Thoracic aorta (tissue), 2 donors: ENCODE results near the gene DOHH. TPM values are rescaled to one million over a fixed set of nuclear protein-coding genes. Genes with fewer than 3 reads are reported as not detected.
"Not testable (repeated sequence)": the region's sequence is repeated elsewhere in the genome, so short reads cannot be mapped to it uniquely, and the experiment has no call there.

Experiments used
- ATAC-seq: fragments of 150-250 bp; one replicate; pipeline ENCODE4 v1.8.0; 2017; ENCODE audit warnings: low read depth; ENCODE audit not compliant: insufficient number of reproducible peaks, low FRiP score
- DNase-seq: peaks from one replicate; pipeline ENCODE4 v3.0.0-alpha.2; 2020; ENCODE audit warnings: low spot score
- H3K27ac ChIP-seq, 2 donors: fragments of 200-600 bp; sonication (generic); 1 replicate in 1 of 2; 2 replicates in 1 of 2; pipeline ENCODE4 v1.5.1; 2016; ENCODE audit warnings: mild to moderate bottlenecking in 2 of 2, moderate library complexity in 2 of 2
- H3K27me3 ChIP-seq: fragments of 200-600 bp; sonication (generic); replicated peaks from 2 replicates; pipeline ENCODE4 v1.6.0; 2016; ENCODE audit warnings: mild to moderate bottlenecking; ENCODE audit not compliant: insufficient read depth
- H3K36me3 ChIP-seq: fragments of 200-600 bp; sonication (generic); one replicate; pipeline ENCODE4 v1.5.1; 2016
- H3K4me1 ChIP-seq, 2 donors: fragments of 200-600 bp; sonication (generic); 1 replicate in 1 of 2; 2 replicates in 1 of 2; pipeline versions ENCODE4 v1.5.1 to v1.6.0; 2016; ENCODE audit warnings: low read depth in 2 of 2, mild to moderate bottlenecking in 1 of 2; ENCODE audit not compliant: control insufficient read depth in 1 of 2
- H3K4me3 ChIP-seq: fragments of 200-600 bp; sonication (generic); 2 replicates; pipeline ENCODE4 v1.5.1; 2016; ENCODE audit warnings: mild to moderate bottlenecking
- H3K9me3 ChIP-seq: fragments of 200-600 bp; sonication (generic); 2 replicates; pipeline ENCODE4 v1.5.1; 2016
- CTCF ChIP-seq: fragments of 200-600 bp; sonication (generic); IDR thresholded peaks from one replicate; pipeline ENCODE4 v1.5.1; 2019; ENCODE audit warnings: antibody characterized with exemption
- total RNA-seq, 2 donors: library from RNA; depleted of rRNA; stranded (reverse); fragments of >200 nt; gene quantifications; one replicate each; pipeline versions ENCODE4 v1.1.0 to v1.2.3, GENCODE V29; 2016

DOHH gene
- total RNA-seq, 2 donors from 2014 or later = 22.0 to 24.2 TPM

GRCh38 chr19:3511506-3512251 is 11.2 kb upstream of the DOHH start:
- H3K27ac ChIP-seq = no peak overlapping the region
- peaks cover 11% of the 10 kb centered on the region for H3K36me3 ChIP-seq
- ATAC-seq (no peak), DNase-seq (no peak)
- H3K9me3 ChIP-seq = no peaks in the 10 kb centered on the region
- peaks cover 0 to 26% of the 10 kb centered on the region in 2 donors for H3K4me1 ChIP-seq
- no peak for TF ChIP-seq CTCF
- H3K27me3 ChIP-seq = no peaks in the 10 kb centered on the region
- no peak overlapping the region for H3K4me3 ChIP-seq

GRCh38 chr19:3510727-3511126 is 10.3 kb upstream of the DOHH start:
- no peaks in the 10 kb centered on the region for H3K27me3 ChIP-seq
- H3K9me3 ChIP-seq = no peaks in the 10 kb centered on the region
- no peak overlapping the region for H3K4me3 ChIP-seq
- DNase-seq = no peak
- H3K27ac ChIP-seq = no peak overlapping the region
- no peak for TF ChIP-seq CTCF
- no peak for ATAC-seq
- peaks cover 11% of the 10 kb centered on the region for H3K36me3 ChIP-seq
- H3K4me1 ChIP-seq = peaks cover 0 to 22% of the 10 kb centered on the region in 2 donors

GRCh38 chr19:3509566-3509989 is 9.1 kb upstream of the DOHH start:
- Histone ChIP-seq H3K4me1 (peaks cover 3 to 27% of the 10 kb centered on the region in 2 donors), H3K27me3 (no peaks in the 10 kb centered on the region), H3K27ac (no peak overlapping the region), H3K4me3 (no peak overlapping the region), H3K36me3 (peaks cover 11% of the 10 kb centered on the region), H3K9me3 (no peaks in the 10 kb centered on the region)
- no peak for DNase-seq
- no peak for TF ChIP-seq CTCF
- no peak for ATAC-seq

- peaks cover 3 to 27% of the 10 kb centered on the region in 2 donors for H3K4me1 ChIP-seq
- no peak overlapping the region for H3K4me3 ChIP-seq
- no peaks in the 10 kb centered on the region for H3K27me3 ChIP-seq
- DNase-seq (no peak), ATAC-seq (no peak)
- H3K36me3 ChIP-seq = peaks cover 11% of the 10 kb centered on the region
- no peak for TF ChIP-seq CTCF
- H3K27ac ChIP-seq = no peak overlapping the region
- H3K9me3 ChIP-seq = no peaks in the 10 kb centered on the region
Observed at GRCh38 chr19:3508771-3509535, 8.5 kb upstream of the DOHH start.

- H3K27ac ChIP-seq, ATAC-seq, DNase-seq, H3K27me3 ChIP-seq, H3K9me3 ChIP-seq: not testable (repeated sequence)
- peaks cover 3 to 27% of the 10 kb centered on the region in 2 donors for H3K4me1 ChIP-seq
- H3K4me3 ChIP-seq = peak overlapping the region; percentile 91
- peaks cover 11% of the 10 kb centered on the region for H3K36me3 ChIP-seq
Observed at GRCh38 chr19:3508121-3508661, 7.7 kb upstream of the DOHH start.
